K562 treated with DMSO at 1 percent for 4 hours (cell line): Measurements from ENCODE around the gene TUBG2. TPM values are rescaled to one million over a fixed set of nuclear protein-coding genes. Genes with fewer than 3 reads are reported as not detected.

Experiments used
- total RNA-seq: library from RNA; unstranded; fragments of 300-600 nt; gene quantifications from 2 replicates; pipeline ENCODE4 v1.2.3, GENCODE V29; 2022; ENCODE audit not compliant: insufficient read depth

Gene TUBG2
- total RNA-seq: not detected in 2 replicates

DNA sequence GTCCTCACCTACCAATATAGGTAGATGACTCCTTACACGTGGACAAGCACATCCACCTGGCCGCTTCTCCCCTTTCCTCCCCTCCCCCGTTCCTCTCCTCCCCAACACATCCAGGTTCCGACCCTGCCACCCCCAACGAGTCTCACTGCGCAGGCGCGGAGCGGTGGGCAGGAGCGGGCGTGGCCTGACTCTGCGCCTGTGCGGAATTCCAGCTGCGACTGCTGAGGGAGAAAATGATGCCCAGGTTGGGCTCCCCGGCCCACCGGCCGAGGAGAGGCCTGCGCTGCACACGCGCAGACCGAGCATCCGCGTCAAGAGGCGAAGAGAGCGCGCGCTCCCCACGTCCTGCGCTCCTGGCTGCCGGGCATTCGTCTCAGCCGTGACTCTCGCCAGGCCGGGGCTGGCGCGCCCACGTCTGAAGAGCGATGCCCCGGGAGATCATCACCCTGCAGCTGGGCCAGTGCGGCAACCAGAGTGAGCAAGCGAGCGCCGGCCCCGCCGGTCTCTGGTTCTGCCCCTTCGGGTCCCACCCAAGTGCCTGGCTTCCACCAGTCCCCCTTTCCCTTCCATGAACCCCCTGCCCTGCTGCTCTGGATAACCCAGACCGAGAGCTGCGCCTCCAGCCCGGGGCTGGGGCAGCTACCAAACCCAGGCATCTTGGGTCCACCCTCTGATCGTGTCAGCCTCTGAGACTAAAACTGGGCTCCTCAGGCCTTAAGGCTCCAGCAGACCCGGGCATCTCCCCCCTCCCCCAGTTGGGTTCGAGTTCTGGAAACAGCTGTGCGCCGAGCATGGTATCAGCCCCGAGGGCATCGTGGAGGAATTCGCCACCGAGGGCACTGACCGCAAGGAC is at the start of gene TUBG2:
TUBG2 (plus strand) TSS at position 206 of the 853 bp plus-strand sequence; CDS start at position 426, 220 bp downstream.

GRCh38 chr17:42676424-42677011 is 17.4 kb downstream of the TUBG2 start, which contains the start of gene PLEKHH3:
PLEKHH3 (minus strand) TSS chr17:42676994; CDS start chr17:42676563, 431 bp downstream.

GRCh38 chr17:42681976-42682721 is 23.1 kb downstream of the TUBG2 start, which contains the start of gene CNTNAP1:
CNTNAP1 (plus strand) TSS chr17:42682531; CDS start chr17:42682830, 299 bp downstream.

Other genes with a start within 250 kb of the TUBG2 start
- 71.3 and 82.9 TPM in 2 replicates for gene CAVIN1, start 236.0 kb upstream of the TUBG2 start, total RNA-seq
- gene ATP6V0A1, start 200.4 kb upstream of the TUBG2 start, total RNA-seq: 52.6 and 60.6 TPM in 2 replicates
- gene NAGLU, start 123.0 kb upstream of the TUBG2 start, total RNA-seq: 13.2 and 16.3 TPM in 2 replicates
- 7.7 and 8.1 TPM in 2 replicates for gene HSD17B1, start 106.4 kb upstream of the TUBG2 start, total RNA-seq
- 109 and 140 TPM in 2 replicates for gene COASY, start 97.1 kb upstream of the TUBG2 start, total RNA-seq
- gene MLX, start 92.2 kb upstream of the TUBG2 start, total RNA-seq: 31.3 and 35.0 TPM in 2 replicates
- 52.8 and 68.2 TPM in 2 replicates for gene PSMC3IP, start 81.6 kb upstream of the TUBG2 start, total RNA-seq
- gene RETREG3, start 49.9 kb upstream of the TUBG2 start, total RNA-seq: 19.3 and 21.9 TPM in 2 replicates
- gene TUBG1, start 49.6 kb upstream of the TUBG2 start, total RNA-seq: 113 and 129 TPM in 2 replicates
- 32.9 and 42.6 TPM in 2 replicates for gene PLEKHH3, start 17.7 kb downstream of the TUBG2 start, total RNA-seq
- 7.6 and 9.2 TPM in 2 replicates for gene CCR10, start 22.6 kb downstream of the TUBG2 start, total RNA-seq
- gene CNTNAP1, start 23.2 kb downstream of the TUBG2 start, total RNA-seq: 1.3 and 3.1 TPM in 2 replicates
- gene EZH1, start 85.8 kb downstream of the TUBG2 start, total RNA-seq: 17.7 and 17.9 TPM in 2 replicates
- not detected in 2 replicates for gene RAMP2, start 101.9 kb downstream of the TUBG2 start, total RNA-seq
- gene VPS25, start 114.2 kb downstream of the TUBG2 start, total RNA-seq: 93.6 and 122 TPM in 2 replicates
- 5.5 and 14.0 TPM in 2 replicates for gene WNK4, start 121.3 kb downstream of the TUBG2 start, total RNA-seq
- 45.6 and 46.7 TPM in 2 replicates for gene COA3, start 139.4 kb downstream of the TUBG2 start, total RNA-seq
- not detected in 2 replicates for gene CNTD1, start 139.6 kb downstream of the TUBG2 start, total RNA-seq
- 32.0 and 36.7 TPM in 2 replicates for gene BECN1, start 165.0 kb downstream of the TUBG2 start, total RNA-seq
- 90.8 and 94.0 TPM in 2 replicates for gene PSME3, start 174.1 kb downstream of the TUBG2 start, total RNA-seq
- 6.7 and 7.0 TPM in 2 replicates for gene AOC2, start 185.3 kb downstream of the TUBG2 start, total RNA-seq
- gene AOC3, start 191.9 kb downstream of the TUBG2 start, total RNA-seq: 3.9 and 5.9 TPM in 2 replicates
- not detected in 2 replicates for gene G6PC1, start 241.5 kb downstream of the TUBG2 start, total RNA-seq